ENCODE measurements around the gene SYTL1. TPM values are rescaled to one million over a fixed set of nuclear protein-coding genes. Genes with fewer than 3 reads are reported as not detected.

SYTL1 gene
- total RNA-seq, 1 experiment from 2014 or later, result 3.5 TPM

DNA sequence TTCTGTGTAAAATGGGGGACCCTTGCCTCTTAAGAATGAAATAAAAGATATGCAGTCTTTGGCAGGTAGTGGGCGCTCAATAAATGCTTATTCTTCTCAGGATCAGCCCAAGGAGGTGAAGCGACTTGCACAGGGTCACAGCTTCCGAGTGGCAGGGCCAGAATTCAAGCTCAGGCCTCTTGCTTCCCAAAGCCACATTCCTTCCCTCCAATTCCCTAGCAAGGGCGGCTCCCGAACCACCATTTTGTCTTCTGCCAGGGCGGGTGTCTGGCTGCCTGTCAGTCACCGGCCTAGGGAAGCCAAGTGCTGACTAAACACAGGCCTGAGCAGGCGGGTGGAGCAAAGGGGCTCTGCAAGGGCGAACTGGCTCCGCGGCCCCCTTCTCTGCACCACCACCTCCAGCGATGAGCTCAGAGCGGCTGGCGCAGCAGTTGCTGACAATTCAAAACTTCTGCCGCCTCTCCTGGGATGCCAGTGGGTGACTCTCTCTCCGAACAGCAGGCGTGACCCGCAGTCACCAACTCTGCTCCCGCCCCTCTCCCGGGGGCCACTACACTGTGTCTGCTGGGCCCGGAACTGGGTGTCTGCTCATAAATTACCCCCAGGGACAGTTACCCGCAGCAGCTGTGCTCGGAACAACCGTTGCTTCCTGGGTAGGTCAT, 61.4 kb downstream of the SYTL1 start:
- DNase-seq (ENCODE audit: low spot score), result no peak

Other genes with a start within 250 kb of the SYTL1 start
- gene SLC9A1, start 186.9 kb upstream of the SYTL1 start, total RNA-seq (2014; rRNA removed; shearing (Covaris generic)), result 2.3 and 5.2 TPM in 2 replicates
- 7.6 and 8.8 TPM in 2 replicates for gene WDTC1, start 107.4 kb upstream of the SYTL1 start, total RNA-seq (2014; rRNA removed; shearing (Covaris generic))
- 30.3 and 30.6 TPM in 2 replicates for gene TMEM222, start 19.9 kb upstream of the SYTL1 start, total RNA-seq (2014; rRNA removed; shearing (Covaris generic))
- 7.1 and 13.2 TPM in 2 replicates for gene MAP3K6, start 24.9 kb downstream of the SYTL1 start, total RNA-seq (2014; rRNA removed; shearing (Covaris generic))
- not detected in 2 replicates for gene FCN3, start 32.8 kb downstream of the SYTL1 start, total RNA-seq (2014; rRNA removed; shearing (Covaris generic))
- gene CD164L2, start 41.3 kb downstream of the SYTL1 start, total RNA-seq (2014; rRNA removed; shearing (Covaris generic)), result not detected in 2 replicates
- 0.05 and 0.50 TPM in 2 replicates for gene GPR3, start 50.6 kb downstream of the SYTL1 start, total RNA-seq (2014; rRNA removed; shearing (Covaris generic))
- gene WASF2, start 148.1 kb downstream of the SYTL1 start, total RNA-seq (2014; rRNA removed; shearing (Covaris generic)), result 7.5 and 9.1 TPM in 2 replicates

Measured in A172 (cell line).